ENCODE results near the gene SNX3. TPM values are rescaled to one million over a fixed set of nuclear protein-coding genes. Genes with fewer than 3 reads are reported as not detected.

Gene SNX3
- total RNA-seq, 6 experiments from 2014 or later = 148 to 195 (median 189) TPM

GRCh38 chr6:108174371-108175175, 86.3 kb downstream of the SNX3 start:
- Mint-ChIP-seq H3K27me3 (ENCODE audit: insufficient read depth) (peaks cover 83% of the 10 kb centered on the region), H3K9me3 (peaks cover 5% of the 10 kb centered on the region; the same call in 1 of the 2 replicates), H3K4me1 (ENCODE audit: low read depth) (no peaks in the 10 kb centered on the region), H3K36me3 (ENCODE audit: low read depth) (no peaks in the 10 kb centered on the region), H3K27ac (no peak overlapping the region), H3K4me3 (no peak overlapping the region)
- DNase-seq = no peak
- no peak for TF ChIP-seq CTCF (IDR thresholded peaks at IDR 0.05)

GRCh38 chr6:108171918-108172516, 88.8 kb downstream of the SNX3 start:
- no peak overlapping the region for H3K27ac Mint-ChIP-seq
- peaks cover 84% of the 10 kb centered on the region for H3K27me3 Mint-ChIP-seq (ENCODE audit: insufficient read depth)
- peaks cover 5% of the 10 kb centered on the region; the same call in 1 of the 2 replicates for H3K9me3 Mint-ChIP-seq
- no peak overlapping the region for H3K4me3 Mint-ChIP-seq
- no peaks in the 10 kb centered on the region for H3K36me3 Mint-ChIP-seq (ENCODE audit: low read depth)
- H3K4me1 Mint-ChIP-seq (ENCODE audit: low read depth) = peaks cover 8% of the 10 kb centered on the region; the same call in 1 of the 2 replicates
- TF ChIP-seq CTCF (IDR thresholded peaks at IDR 0.05) = no peak
- no peak for DNase-seq

- H3K27ac Mint-ChIP-seq = no peak overlapping the region
- no peak for DNase-seq
- peaks cover 5% of the 10 kb centered on the region; the same call in 1 of the 2 replicates for H3K9me3 Mint-ChIP-seq
- H3K4me3 Mint-ChIP-seq = no peak overlapping the region
- H3K27me3 Mint-ChIP-seq (ENCODE audit: insufficient read depth) = peaks cover 81% of the 10 kb centered on the region
- no peak for TF ChIP-seq CTCF (IDR thresholded peaks at IDR 0.05)
- H3K36me3 Mint-ChIP-seq (ENCODE audit: low read depth) = no peaks in the 10 kb centered on the region
- peaks cover 9% of the 10 kb centered on the region for H3K4me1 Mint-ChIP-seq (ENCODE audit: low read depth)
Observed at GRCh38 chr6:108171291-108171917, 89.4 kb downstream of the SNX3 start.

- no peak overlapping the region for H3K4me3 Mint-ChIP-seq
- no peak for TF ChIP-seq CTCF (IDR thresholded peaks at IDR 0.05)
- H3K9me3 Mint-ChIP-seq = peaks cover 5% of the 10 kb centered on the region; the same call in 1 of the 2 replicates
- peaks cover 80% of the 10 kb centered on the region for H3K27me3 Mint-ChIP-seq (ENCODE audit: insufficient read depth)
- H3K36me3 Mint-ChIP-seq (ENCODE audit: low read depth) = no peaks in the 10 kb centered on the region
- no peak for DNase-seq
- H3K4me1 Mint-ChIP-seq (ENCODE audit: low read depth) = peaks cover 17% of the 10 kb centered on the region
- H3K27ac Mint-ChIP-seq = no peak overlapping the region
Observed at GRCh38 chr6:108170332-108171290, 90.2 kb downstream of the SNX3 start.
